Activated T-cell treated with anti-CD3 and anti-CD28 coated beads for 4 hours (primary cell): ENCODE data around the gene MESD.

Source experiments
- DNase-seq: peaks from one replicate; pipeline ENCODE4 v3.0.0-alpha.2; 2020

MESD gene

DNA sequence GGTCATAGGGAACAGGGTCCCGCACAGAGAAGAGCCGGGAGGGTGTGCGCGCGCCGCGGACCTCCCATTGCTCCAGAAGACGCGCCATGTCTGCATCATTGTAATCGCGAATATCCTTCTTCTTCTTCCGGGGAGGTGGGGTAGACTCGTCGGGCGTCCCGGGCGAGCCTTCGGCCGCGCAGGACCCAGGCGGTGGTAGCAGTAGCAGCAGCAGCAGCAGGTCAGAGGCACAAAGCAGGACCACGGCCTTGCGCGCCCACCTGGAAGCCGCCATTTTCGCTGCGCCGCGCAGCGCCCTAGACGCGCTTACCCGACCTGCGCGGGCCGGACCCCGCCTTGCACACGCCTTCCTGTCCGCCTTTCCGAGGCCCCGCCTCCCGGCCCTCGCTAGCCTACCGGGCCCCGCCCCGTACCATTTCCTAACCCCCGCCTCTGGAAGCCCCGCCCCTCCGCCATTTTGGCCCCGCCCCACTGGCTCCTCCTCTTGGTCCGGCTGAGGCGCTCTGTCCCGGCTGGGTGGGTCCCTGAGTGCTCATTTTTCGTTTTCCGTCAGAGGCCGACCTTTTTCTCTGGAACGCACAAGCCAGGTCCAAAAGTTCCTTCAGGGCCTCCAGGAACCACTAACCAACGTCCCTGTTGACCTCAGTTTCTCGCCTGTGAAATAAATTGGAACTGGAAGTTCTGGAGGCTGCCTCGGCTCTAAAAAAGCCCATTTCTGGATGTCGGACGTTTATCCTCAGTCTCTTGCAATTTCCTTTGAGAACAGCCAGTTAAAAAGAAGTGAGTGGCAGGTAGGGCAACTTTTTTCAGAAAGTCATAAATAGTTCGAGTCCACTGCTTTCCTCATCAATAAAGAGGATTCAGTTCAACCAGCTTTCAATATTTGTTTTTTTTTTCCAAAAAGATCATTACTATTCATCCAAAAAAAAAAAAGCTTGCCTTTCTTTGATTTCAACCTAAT, at the start of gene MESD:
Gene MESD (minus strand): TSS at position 302 of the 961 bp plus-strand sequence. CDS start 28 bp downstream, at position 274.
- DNase-seq = peak; percentile 99

DNA sequence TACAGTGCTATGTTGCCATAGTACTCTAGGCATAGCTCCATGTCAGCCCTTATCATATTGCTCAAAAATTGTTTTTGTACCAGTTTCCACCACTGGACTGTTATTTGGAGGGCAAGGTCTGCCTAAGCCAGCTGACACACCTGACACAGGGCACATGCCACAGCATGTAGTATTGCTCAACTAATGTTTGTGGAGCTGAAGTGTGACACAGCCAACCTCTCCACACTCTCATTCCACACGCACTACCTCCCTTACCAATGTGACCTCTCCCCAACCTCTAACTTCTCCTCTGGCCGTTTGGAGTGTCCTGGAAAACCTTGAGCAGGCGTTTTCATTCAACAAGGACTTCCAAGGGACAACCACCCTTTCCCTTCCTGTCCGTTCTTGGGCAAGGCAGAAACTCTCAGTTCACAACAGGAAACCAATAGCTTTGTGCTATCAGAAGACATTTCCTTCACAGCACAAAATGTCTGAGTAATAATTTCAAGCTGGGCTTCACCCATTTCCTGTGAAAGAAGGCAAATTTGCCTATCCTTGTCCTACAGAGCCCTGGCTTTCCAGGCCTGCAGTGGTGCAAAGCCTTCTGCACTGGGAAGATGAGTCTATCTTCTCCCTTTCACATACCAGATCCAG, 49.5 kb upstream of the MESD start:
- DNase-seq = no peak

DNA sequence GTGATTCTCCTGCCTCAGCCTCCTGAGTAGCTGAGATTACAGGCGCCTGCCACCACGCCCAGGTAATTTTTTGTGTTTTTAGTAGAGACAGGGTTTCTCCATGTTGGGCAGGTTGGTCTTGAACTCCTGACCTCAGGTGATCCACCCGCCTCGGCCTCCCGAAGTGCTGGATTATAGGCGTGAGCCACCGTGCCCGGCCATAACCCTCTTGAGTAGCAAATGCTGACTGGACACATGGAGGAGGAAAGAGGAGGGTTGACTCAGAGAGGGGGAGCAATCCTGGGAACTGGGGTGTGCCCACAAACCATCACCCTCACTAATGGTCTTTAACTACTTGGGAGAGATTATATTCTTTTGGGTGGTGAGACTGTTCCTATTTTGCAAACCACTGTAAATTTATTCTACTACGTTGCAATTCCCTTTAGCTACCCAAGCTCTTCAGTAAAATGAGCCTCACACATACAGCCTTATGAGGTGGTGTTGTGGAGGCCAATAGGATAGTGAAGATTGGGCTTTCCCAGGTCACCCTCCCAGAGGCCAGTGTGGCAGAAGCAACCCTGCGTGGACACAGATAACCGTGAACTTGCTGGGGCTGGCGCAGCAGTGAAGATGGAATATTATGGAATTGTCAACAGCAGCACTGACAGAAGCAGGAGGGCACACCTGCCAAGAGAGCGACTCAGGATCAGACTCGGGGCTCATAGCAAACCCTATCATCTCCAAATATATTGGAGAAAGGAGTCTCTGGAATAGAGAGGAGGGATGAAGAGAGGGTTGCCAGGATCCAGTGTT, 48.5 kb upstream of the MESD start:
- no peak for DNase-seq

DNA sequence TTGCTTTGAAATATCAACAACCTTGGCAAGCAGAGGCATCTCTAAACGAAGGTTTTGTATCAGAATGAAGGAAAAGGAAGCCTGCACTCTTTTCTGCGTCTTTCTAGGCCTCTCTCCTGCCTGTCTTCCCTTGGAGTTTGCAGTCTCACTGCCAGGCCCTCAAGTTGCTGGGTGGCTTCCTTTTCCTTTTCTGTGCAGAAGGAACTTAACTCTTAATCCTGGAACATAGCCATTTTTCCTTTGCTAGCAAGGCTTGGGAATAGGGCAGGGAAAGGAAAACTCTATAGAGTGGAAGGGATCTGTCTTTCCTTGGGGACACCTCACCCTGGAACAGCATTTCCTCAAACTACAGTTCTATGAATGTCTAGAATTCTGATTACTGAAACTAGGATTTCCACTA, 43.9 kb upstream of the MESD start:
- no peak for DNase-seq

DNA sequence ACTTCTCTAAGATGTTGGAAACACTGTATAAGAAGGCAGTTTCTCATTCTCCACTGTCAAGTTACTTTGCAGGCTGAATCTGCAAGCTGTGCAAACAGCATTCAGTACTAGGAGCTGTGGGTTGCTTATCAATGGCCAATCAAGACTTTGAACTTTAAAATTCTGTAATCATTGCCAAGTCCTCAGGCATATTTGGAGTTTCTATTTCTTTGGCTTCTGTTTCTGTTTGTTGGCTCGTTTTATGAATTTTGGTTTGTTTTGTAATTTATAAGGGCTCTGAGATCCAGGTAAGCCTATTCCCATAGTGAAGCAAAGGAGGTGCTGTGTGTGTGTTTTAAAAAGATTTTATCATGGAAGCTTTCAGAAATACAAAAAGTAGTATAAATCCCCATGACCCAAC, 43.2 kb upstream of the MESD start:
- DNase-seq = no peak

DNA sequence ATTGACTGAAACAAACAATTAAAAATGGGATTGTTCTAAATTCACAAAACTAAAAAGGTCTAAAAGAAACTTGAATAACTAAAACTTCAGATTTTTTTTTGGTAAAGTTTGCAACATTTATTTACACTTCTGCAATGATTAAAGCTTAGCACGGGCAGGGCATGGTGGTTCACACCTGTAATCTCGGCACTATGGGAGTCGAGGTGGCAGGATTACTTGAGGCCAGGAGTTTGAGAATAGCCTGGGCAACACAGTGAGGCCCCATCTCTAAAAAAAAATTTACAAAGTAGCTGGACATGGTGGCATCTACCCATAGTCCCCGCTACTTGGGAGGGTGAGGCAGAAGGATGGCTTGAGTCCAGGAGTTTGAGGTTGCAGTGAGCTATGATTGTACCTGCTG, 42.7 kb upstream of the MESD start:
- no peak for DNase-seq

DNA sequence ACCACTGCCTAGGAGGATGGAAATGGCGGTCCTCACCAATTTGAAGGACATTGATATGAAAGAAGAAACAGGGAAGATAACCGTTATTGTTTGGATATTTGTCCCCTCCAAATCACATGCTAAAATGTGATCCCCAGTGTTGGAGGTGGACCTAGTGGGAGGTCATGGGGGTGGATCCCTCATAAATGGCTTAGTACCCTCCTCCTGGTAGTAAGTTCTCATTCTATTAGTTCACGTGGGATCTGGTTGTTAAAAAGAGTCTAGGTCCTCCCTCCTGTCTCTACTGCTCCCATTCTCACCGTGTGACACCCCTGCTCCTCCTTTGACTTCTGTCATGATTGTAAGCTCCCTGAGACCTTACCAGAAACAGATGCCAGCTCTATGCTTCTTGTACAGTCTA, 41.6 kb upstream of the MESD start:
- no peak for DNase-seq

DNA sequence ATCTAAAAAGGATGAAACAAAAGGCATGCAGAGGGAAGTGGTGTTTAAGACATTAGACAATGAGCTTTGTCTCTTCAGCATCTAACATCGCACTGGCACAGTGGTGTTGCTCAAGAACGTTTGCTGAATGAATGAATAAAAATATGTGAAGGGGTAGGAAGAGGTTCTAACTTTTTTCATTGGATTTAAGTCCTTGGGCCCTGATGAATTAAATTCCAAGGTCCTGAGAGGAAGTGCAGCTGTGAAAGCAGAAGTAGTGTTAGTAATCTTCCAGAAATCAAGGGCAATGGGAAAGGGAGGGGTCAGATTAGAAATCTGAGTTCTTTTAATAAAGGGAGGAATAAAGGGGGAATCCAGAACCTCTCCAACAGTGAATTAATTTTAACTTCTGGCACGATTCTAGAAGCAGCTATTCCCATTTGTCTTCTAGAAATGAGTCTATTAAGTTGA, 40.7 kb upstream of the MESD start:
- no peak for DNase-seq

DNA sequence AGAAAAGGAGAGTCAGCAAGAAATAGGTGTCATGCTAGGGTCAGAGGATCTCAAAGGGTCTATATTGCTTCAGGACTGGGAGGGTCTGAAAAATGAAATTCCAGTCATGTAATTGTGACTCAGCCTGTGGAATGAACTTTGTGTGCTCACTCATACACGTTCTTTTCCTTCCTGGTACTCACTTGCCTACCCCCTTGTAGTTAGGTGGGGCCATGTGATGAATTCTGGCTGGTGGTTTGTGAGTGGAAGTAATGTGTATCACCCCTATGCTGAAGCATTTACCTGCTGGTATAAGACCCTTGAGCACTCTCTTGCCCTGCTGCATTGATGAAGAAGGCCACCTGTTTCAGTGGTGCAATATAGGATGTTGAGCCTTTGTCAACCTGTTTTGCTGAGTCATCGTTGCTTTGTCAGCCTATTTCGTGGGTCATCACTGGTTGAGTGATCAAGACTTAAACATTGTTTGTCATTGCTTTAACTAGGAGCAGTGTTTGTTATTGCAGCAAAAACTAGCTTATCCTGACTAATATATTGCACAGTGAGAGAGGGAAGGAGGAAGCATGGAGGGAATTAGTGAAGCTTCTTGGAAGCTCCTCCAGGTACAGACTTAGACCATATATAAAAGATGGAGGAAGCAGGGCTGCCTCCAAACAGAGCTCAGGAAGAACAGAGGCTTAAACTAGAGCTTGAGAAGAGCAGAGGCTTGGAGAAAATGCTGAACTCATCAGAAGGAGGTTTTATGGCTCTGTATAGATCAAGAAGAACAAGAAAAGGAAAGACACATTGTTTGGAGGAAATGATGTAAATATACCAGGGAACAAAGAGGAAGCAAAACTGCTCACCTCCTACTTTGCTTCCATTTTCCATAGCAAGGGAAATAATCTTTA, 40.0 kb upstream of the MESD start:
- no peak for DNase-seq

DNA sequence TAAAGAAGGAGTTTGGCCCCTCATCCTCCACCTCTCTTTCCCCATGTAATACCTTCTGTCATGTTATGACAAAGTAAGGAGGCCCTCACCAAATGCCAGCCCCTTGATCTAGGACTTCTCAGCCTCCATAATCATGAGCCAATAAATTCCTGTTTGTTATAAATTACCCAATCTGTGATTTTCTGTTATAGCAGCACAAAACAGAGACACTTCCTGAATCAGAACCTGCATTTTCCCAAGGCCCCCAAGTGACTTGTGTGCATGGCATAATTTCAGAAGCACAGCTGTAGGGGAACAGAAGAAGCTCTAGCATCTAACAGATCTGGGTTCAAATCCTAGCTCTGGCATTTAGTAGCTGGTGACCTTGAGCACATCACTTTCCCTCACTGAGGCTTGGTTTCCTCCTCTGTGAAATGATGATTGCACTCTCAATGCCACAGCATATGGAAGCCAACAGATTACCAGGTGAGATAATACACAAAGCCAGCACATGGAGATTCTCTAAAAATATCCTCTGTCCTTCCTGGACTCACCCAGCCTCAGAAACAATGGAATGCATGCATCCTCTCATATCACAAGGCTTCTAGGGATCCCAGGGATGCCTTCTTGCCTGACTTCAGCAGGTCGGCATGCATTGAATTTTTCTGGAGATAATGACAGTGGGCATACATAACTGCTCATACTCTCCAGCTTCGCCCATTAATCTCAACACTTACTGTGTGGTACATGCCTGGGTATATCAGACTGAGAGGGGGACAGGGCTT, 37.4 kb upstream of the MESD start:
- no peak for DNase-seq

DNA sequence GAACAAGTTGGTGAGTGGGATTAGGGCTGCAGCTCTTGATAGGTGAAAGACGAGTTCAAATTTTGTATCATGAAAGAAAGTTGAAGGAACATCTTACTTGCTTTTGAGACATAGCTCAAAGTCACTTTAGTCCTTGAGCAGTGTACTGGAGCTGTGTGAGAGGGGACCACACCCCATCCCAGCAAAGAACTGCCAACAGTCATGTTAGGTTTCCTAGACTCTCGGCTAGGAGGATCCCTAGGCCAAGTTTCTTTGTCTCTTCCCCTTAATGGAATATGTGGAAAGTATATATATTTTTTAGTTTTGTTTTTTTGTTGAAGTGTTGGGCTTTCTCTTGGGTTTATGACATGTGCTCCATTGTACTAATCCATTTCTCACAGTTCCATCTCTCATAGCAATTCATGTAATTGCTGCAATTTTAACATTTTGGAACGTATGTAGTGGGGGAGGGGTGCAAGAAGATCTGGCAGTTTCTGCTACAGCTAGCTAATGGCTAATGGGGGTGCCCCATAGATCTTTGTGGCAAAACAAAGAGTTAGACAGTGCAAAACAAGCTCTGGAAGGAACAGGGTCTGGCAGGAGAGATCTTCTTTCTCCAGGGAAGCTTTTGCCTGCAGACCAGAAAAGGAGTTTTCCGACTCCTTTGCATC, 36.2 kb upstream of the MESD start:
- no peak for DNase-seq

DNA sequence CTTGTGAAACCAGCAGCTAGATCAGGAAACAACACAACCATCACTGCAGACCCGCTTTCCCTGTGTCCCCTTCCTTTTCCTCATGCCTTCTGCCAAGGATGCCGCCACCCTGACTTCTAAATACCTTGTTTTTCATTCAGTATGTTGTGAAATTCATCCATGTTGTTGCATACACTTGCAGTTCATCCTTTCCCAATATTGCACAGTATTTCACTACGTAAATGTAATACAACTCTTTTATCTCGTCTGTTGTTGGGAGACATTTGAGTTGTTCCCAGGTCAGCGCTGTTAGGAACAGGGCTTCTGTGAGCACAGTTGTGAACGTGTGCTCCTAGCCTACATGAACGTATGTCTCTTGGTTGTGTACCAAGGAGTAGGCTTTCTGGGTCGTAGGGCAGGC, 35.3 kb upstream of the MESD start:
- no peak for DNase-seq

DNA sequence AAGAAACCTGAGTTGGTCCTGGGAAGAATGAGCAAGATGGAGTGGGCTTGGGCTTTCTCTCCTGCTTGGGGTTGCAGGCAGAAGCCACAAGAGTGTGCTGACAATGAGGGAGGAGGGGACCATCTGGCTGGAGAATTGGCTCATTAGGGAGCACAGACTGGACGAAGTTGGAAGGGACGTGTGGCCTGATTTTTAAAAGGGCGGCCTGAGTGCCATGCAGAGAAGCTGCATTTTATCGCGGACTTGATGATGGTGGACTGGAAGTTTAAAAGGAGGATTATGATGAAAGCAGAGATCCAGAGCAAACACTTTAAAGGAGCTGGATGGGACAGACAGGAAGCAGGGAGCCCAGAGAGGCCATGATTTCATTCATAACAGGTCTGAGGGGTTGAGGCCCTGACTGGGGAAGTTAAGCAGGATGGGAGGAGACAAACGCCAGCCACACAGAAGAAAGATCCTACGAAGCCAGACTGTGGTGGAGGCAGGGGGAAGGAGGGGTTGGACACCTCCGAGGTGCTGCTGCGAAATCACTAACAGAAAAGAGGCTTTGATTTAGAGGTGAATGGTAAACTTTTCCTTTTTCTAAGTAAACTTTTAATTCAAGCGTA, 34.8 kb upstream of the MESD start:
- no peak for DNase-seq

DNA sequence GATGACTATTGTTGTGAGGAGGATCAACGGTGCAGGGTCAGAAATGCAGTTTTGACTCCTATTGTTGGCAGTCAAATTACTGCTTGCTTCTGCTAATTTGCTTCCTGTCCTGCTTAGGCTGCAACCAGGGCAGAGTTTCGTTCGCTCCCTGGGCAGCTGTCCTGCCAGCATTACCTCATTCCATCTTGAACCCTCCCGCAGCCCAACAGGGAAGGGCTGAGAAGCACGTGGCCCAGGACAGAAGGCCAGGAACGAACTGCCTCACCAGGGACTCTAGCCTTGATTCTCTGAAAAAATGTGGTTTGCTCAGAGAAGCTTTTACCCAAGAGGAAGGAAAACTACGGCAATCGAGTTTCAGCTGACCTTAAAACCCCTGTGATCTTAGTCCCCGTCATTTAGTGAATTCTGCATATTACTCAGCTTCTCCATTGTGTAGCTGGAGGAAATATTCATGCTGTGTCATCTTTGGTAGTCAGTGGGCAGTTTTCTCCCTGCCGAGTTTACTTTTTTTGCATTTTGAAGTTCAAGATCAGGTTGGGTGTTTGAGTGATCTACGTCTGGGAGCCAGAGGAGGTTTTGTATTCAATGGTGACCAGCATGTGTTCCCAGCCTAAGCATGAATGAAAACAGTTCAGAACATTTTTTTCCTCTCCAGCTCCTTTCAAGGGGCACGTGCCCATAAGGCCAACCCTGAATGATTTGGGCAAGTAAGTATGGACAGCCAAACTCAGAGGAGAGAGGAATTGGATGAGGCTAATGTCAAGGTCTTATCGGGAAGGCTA, 34.1 kb upstream of the MESD start:
- DNase-seq = no peak

DNA sequence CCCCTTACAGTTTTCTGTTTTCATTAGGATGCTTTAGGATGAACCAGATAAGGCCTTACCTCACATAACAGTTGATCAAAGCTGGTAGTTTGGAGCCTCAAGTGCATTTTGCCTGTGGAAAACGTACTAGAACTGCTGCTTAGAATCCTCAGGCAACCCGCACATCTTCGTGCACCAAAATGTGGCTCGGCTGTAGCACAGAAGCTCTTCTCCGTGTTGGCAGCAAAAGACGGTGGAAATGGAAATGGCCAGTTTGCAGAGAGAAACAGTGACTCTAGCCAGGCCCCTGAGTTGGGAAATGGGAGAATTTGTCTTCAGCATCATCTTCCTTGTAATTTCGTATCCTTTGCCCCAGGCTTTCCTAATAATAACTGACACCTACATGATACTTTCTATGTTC, 31.7 kb upstream of the MESD start:
- no peak for DNase-seq

DNA sequence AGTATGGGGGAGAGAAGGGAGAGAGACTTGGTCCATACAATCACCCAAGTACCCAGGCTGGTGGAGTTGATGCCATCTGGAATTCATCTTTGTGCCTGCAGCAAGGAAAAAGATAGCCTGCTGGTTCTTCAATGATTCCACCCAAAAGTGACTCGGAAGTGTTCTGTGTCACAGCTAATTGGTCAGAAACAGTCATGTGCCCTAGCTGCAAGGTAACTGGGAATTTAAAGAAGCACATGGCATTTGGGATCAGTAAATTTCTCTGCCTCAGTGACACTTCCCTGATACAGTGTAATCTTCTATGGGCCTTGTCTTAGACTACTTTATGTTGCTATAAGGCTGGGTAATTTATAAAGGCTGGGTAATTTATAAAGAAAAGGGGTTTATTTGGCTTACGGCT, 28.6 kb upstream of the MESD start:
- no peak for DNase-seq

DNA sequence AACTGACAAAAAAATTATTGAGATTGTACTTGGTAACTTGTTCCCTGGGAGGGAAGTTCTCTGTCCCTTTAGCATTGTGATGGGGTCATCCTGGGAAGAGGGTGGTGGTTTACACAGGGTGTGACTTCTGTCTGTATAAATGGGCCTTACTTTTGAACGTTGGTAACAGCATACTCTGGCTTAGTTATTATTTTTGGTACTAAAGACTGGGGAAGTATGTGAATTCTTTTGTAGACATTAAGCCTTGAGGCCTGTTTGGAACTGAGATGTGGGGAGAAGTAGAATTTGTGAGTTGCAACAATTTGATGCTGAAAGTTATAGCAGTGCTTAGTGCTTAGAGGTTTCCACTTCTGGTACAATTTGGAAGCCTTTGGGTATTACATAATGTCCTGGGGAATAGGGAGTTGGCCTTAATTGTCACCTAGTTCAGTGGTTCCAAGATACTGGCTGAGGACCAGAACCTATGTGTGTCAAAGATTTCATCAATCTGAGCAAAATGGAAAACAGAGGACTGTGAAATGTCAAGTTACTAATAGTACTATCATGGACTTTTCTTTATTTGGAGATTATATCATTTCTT, 27.0 kb upstream of the MESD start:
- no peak for DNase-seq

DNA sequence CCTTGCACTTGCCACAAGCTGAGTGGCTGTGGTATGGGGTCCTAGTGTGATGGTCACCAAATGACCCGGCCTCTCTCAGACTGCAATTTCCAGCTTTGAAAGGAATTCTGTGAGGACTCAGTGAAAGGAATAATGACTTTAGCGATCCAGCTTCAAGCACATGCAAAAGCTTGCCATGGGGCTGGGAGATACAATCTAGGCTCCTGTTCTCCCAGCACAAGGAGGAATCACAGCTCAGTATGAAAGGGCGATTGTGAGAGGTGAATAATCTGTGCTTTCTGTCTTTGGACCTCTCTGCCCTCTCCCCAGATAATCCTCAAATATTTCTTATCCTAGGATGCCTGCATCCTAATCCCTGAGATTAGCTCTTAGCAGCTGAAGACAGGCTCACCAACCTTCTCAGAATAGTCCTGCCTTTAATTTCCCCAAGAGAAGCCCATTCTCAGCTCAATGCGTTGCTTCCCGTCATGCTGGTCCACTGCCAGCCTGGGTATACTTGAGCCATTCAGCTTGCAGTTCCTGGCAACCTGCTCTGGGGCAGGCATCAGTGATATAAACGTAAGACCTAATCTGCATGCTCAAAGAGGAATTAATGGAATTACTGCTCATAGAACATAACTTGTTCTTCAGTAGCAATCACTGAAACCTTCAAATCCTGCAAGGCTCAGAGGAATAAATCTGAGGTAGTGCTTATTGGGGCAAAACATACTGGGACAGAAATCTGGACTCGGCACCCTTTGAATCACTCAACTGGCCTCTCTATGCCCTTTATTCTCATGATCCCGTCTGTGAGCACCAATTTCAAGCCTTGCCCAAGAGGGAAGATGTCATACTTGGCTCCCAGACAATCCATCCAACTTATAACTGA, 26.2 kb upstream of the MESD start:
- no peak for DNase-seq
